Upper lobe of left lung (tissue), 6 donors: ENCODE results near the gene CNIH4. TPM values are rescaled to one million over a fixed set of nuclear protein-coding genes. Genes with fewer than 3 reads are reported as not detected.
"Not testable (repeated sequence)": the region's sequence is repeated elsewhere in the genome, so short reads cannot be mapped to it uniquely, and the experiment has no call there.

Source experiments
- ATAC-seq, 2 donors: fragments of 200-7000 bp; cut with Tn5 transposase; one replicate each; pipeline ENCODE4 v1.9.1; 2022; ENCODE audit warnings: mild to moderate bottlenecking in 2 of 2, moderate library complexity in 2 of 2; ENCODE audit not compliant: low FRiP score in 2 of 2
- DNase-seq, 2 donors: peaks; one replicate each; pipeline ENCODE4 v3.0.0-alpha.2; 2019 to 2020
- H3K27ac ChIP-seq, 4 donors: fragments of 200-600 bp; sonication (generic); one replicate each; pipeline ENCODE4 v1.5.1; 2016 to 2019
- H3K27me3 ChIP-seq, 4 donors: fragments of 200-600 bp; sonication (generic); one replicate each; pipeline ENCODE4 v1.5.1; 2017 to 2019
- H3K36me3 ChIP-seq, 4 donors: fragments of 200-600 bp; sonication (generic); one replicate each; pipeline ENCODE4 v1.5.1; 2016 to 2019
- H3K4me1 ChIP-seq, 4 donors: fragments of 200-600 bp; sonication (generic); one replicate each; pipeline ENCODE4 v1.5.1; 2018 to 2019
- H3K4me3 ChIP-seq, 4 donors: fragments of 200-600 bp; sonication (generic); one replicate each; pipeline ENCODE4 v1.5.1; 2017 to 2019; ENCODE audit warnings: mild to moderate bottlenecking in 2 of 4, moderate library complexity in 1 of 4
- H3K9me3 ChIP-seq, 4 donors: fragments of 200-600 bp; sonication (generic); one replicate each; pipeline ENCODE4 v1.5.1; 2018 to 2019
- CTCF ChIP-seq, 6 experiments: fragments of 450-650 bp in 4 of 6; fragments of 200-600 bp in 2 of 6; sonication (generic) in 2 of 6; IDR thresholded peaks; one replicate each; pipeline ENCODE4 v1.5.1; 2016 to 2019; ENCODE audit warnings: antibody characterized with exemption in 6 of 6
- EP300 ChIP-seq, 4 donors: sonication (generic); formaldehyde crosslinking; IDR thresholded peaks; one replicate each; pipeline ENCODE4 v1.5.1; 2017; ENCODE audit warnings: antibody characterized with exemption in 4 of 4, control low read depth in 2 of 4
- POLR2A ChIP-seq, 4 donors: fragments of 450-650 bp; IDR thresholded peaks; one replicate each; pipeline ENCODE4 v1.5.1; 2016 to 2017; ENCODE audit warnings: antibody characterized with exemption in 4 of 4, mild to moderate bottlenecking in 2 of 4
- POLR2AphosphoS5 ChIP-seq, 2 donors: sonication (generic); formaldehyde crosslinking; IDR thresholded peaks; one replicate each; pipeline ENCODE4 v1.5.1; 2017; ENCODE audit warnings: antibody characterized with exemption in 2 of 2
- WGBS, 2 donors: methylation state at CpG; one replicate each; pipeline ENCODE4 v1.1.5; 2017 to 2018; 5-methylcytosine and 5-hydroxymethylcytosine counted together
- total RNA-seq, 6 donors: library from RNA; depleted of rRNA in 4 of 6; stranded (reverse); fragments of >200 nt in 4 of 6; gene quantifications; one replicate each; pipeline versions ENCODE4 v1.1.0 to v1.2.1, GENCODE V29; 2016 to 2021
- donor health status: DM: no; HTN: no; CAD: no; lungs with moderate emphysema.
- donor health status: DM: no; HTN: yes; CAD: no; lungs with severe emphysema.

The CNIH4 gene
- total RNA-seq, 6 donors from 2014 or later: 19.2 to 86.6 (median 38.5) TPM

- ATAC-seq: no peak
- no peak for DNase-seq
- Histone ChIP-seq H3K27ac (no peak overlapping the region), H3K36me3 (peaks cover 35 to 97% (median 48%) of the 10 kb centered on the region in 4 donors), H3K4me3 (no peak overlapping the region), H3K9me3 (no peaks in the 10 kb centered on the region), H3K4me1 (peaks cover 0 to 11% (median 0%) of the 10 kb centered on the region in 4 donors), H3K27me3 (no peaks in the 10 kb centered on the region)
- TF ChIP-seq CTCF (IDR thresholded peaks at IDR 0.05): no peak
- TF ChIP-seq POLR2AphosphoS5 (IDR thresholded peaks at IDR 0.05): no peak
- TF ChIP-seq EP300 (IDR thresholded peaks at IDR 0.05): no peak
- no peak for TF ChIP-seq POLR2A (IDR thresholded peaks at IDR 0.05)
- 85 to 93% methylated on average over 7 of the region's 7 CpGs for WGBS, 2 donors
Measured at GRCh38 chr1:224407571-224408293, 51.1 kb downstream of the CNIH4 start.

- 94 to 100% methylated on average over 1 of the region's 1 CpG for whole genome bisulfite sequencing, 2 donors
- H3K27me3 ChIP-seq: no peaks in the 10 kb centered on the region
- ATAC-seq (no peak), DNase-seq (no peak)
- H3K4me1 ChIP-seq: peaks cover 0 to 11% (median 0%) of the 10 kb centered on the region in 4 donors
- H3K36me3 ChIP-seq: peaks cover 30 to 97% (median 45%) of the 10 kb centered on the region in 4 donors
- TF ChIP-seq CTCF (IDR thresholded peaks at IDR 0.05) (no peak), POLR2AphosphoS5 (IDR thresholded peaks at IDR 0.05) (no peak), EP300 (IDR thresholded peaks at IDR 0.05) (no peak), POLR2A (IDR thresholded peaks at IDR 0.05) (no peak)
- H3K4me3 ChIP-seq: no peak overlapping the region
- no peak overlapping the region for H3K27ac ChIP-seq
- no peaks in the 10 kb centered on the region for H3K9me3 ChIP-seq
Measured at GRCh38 chr1:224408294-224408590, 51.6 kb downstream of the CNIH4 start.

GRCh38 chr1:224411766-224412165 is 55.1 kb downstream of the CNIH4 start:
- Histone ChIP-seq H3K9me3 (no peaks in the 10 kb centered on the region), H3K27me3 (no peaks in the 10 kb centered on the region), H3K4me3 (no peak overlapping the region), H3K27ac (no peak overlapping the region), H3K36me3 (peaks cover 30 to 96% (median 39%) of the 10 kb centered on the region in 4 donors), H3K4me1 (peaks cover 0 to 11% (median 0%) of the 10 kb centered on the region in 4 donors)
- TF ChIP-seq POLR2AphosphoS5 (IDR thresholded peaks at IDR 0.05): no peak
- TF ChIP-seq POLR2A (IDR thresholded peaks at IDR 0.05): no peak
- ATAC-seq: no peak
- WGBS, 2 donors: 93 to 100% methylated on average over 1 of the region's 1 CpG
- no peak for DNase-seq

GRCh38 chr1:224420106-224420505 is 63.4 kb downstream of the CNIH4 start:
- Histone ChIP-seq H3K9me3 (no peaks in the 10 kb centered on the region), H3K27me3 (no peaks in the 10 kb centered on the region), H3K27ac (no peak overlapping the region), H3K36me3 (peaks cover 67 to 97% (median 80%) of the 10 kb centered on the region in 4 donors), H3K4me1 (peaks cover 0 to 4% (median 0%) of the 10 kb centered on the region in 4 donors), H3K4me3 (no peak overlapping the region)
- no peak for TF ChIP-seq CTCF (IDR thresholded peaks at IDR 0.05)
- TF ChIP-seq EP300 (IDR thresholded peaks at IDR 0.05): no peak
- TF ChIP-seq POLR2A (IDR thresholded peaks at IDR 0.05): no peak
- DNase-seq (no peak), ATAC-seq (no peak)

GRCh38 chr1:224425279-224425884 is 68.7 kb downstream of the CNIH4 start:
- Histone ChIP-seq H3K27ac (no peak overlapping the region), H3K4me1 (peaks cover 23 to 39% (median 26%) of the 10 kb centered on the region in 4 donors), H3K36me3 (peaks cover 33 to 87% (median 45%) of the 10 kb centered on the region in 4 donors), H3K27me3 (no peaks in the 10 kb centered on the region), H3K4me3 (no peak overlapping the region), H3K9me3 (no peaks in the 10 kb centered on the region)
- WGBS, 2 donors: 88 to 90% methylated on average over 6 of the region's 6 CpGs
- DNase-seq (no peak), ATAC-seq (no peak)
- TF ChIP-seq CTCF (IDR thresholded peaks at IDR 0.05) (no peak), POLR2AphosphoS5 (IDR thresholded peaks at IDR 0.05) (no peak), EP300 (IDR thresholded peaks at IDR 0.05) (no peak), POLR2A (IDR thresholded peaks at IDR 0.05) (no peak)

- not testable (repeated sequence) for ATAC-seq, H3K27me3 ChIP-seq, H3K9me3 ChIP-seq, DNase-seq, H3K4me3 ChIP-seq, H3K27ac ChIP-seq
- Histone ChIP-seq H3K4me1 (peaks cover 37 to 53% (median 41%) of the 10 kb centered on the region in 4 donors), H3K36me3 (peaks cover 25 to 72% (median 33%) of the 10 kb centered on the region in 4 donors)
- 88 to 93% methylated on average over 8 of the region's 8 CpGs for WGBS, 2 donors
Measured at GRCh38 chr1:224426869-224427268, 70.2 kb downstream of the CNIH4 start.
